Right hindlimb (tissue), 1 donor: ENCODE data around the gene SOX4.

Experiments
- DNase-seq: peaks from one replicate; pipeline ENCODE4 v3.0.0-alpha.2; 2018

SOX4 gene

DNA sequence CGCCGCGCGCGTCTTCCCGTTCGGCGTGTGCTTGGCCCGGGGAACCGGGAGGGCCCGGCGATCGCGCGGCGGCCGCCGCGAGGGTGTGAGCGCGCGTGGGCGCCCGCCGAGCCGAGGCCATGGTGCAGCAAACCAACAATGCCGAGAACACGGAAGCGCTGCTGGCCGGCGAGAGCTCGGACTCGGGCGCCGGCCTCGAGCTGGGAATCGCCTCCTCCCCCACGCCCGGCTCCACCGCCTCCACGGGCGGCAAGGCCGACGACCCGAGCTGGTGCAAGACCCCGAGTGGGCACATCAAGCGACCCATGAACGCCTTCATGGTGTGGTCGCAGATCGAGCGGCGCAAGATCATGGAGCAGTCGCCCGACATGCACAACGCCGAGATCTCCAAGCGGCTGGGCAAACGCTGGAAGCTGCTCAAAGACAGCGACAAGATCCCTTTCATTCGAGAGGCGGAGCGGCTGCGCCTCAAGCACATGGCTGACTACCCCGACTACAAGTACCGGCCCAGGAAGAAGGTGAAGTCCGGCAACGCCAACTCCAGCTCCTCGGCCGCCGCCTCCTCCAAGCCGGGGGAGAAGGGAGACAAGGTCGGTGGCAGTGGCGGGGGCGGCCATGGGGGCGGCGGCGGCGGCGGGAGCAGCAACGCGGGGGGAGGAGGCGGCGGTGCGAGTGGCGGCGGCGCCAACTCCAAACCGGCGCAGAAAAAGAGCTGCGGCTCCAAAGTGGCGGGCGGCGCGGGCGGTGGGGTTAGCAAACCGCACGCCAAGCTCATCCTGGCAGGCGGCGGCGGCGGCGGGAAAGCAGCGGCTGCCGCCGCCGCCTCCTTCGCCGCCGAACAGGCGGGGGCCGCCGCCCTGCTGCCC is 1.1 kb downstream of the SOX4 start:
- DNase-seq = peak; percentile 78

- DNase-seq = peak; percentile 49
These were observed 2.0 kb downstream of the SOX4 start for GRCh38 chr6:21595285-21596144.

- DNase-seq = peak; percentile 81
These were observed 2.8 kb downstream of the SOX4 start for GRCh38 chr6:21596145-21596948.

DNA sequence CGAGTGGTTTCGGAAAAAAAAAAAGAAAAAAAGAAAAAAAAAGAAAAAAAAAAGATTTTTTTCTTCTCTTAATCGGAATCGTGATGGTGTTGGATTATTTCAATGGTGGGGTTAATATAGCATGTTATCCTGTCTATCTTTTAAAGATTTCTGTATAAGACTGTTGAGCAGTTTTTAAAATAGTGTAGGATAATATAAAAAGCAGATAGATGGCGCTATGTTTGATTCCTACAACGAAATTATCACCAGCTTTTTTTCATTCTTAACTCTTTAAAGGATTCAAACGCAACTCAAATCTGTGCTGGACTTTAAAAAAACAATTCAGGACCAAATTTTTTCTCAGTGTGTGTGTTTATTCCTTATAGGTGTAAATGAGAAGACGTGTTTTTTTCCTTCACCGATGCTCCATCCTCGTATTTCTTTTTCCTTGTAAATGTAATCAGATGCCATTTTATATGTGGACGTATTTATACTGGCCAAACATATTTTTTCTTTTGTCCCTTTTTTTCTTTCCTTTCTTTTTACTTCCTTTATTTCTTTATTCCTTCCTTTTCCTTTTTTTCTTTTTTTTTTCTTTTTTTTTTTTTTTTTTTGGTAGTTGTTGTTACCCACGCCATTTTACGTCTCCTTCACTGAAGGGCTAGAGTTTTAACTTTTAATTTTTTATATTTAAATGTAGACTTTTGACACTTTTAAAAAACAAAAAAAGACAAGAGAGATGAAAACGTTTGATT is 3.6 kb downstream of the SOX4 start:
- DNase-seq = no peak

DNA sequence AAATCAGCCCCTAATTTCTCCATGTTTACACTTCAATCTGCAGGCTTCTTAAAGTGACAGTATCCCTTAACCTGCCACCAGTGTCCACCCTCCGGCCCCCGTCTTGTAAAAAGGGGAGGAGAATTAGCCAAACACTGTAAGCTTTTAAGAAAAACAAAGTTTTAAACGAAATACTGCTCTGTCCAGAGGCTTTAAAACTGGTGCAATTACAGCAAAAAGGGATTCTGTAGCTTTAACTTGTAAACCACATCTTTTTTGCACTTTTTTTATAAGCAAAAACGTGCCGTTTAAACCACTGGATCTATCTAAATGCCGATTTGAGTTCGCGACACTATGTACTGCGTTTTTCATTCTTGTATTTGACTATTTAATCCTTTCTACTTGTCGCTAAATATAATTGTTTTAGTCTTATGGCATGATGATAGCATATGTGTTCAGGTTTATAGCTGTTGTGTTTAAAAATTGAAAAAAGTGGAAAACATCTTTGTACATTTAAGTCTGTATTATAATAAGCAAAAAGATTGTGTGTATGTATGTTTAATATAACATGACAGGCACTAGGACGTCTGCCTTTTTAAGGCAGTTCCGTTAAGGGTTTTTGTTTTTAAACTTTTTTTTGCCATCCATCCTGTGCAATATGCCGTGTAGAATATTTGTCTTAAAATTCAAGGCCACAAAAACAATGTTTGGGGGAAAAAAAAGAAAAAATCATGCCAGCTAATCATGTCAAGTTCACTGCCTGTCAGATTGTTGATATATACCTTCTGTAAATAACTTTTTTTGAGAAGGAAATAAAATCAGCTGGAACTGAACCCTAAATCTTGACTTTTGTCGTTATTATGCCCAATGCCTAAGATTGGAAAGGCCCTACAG is 4.5 kb downstream of the SOX4 start:
- DNase-seq = no peak

- DNase-seq = no peak
These were observed 5.1 kb downstream of the SOX4 start for GRCh38 chr6:21598674-21599023.

GRCh38 chr6:21599051-21599696 is 5.6 kb downstream of the SOX4 start:
- no peak for DNase-seq

DNA sequence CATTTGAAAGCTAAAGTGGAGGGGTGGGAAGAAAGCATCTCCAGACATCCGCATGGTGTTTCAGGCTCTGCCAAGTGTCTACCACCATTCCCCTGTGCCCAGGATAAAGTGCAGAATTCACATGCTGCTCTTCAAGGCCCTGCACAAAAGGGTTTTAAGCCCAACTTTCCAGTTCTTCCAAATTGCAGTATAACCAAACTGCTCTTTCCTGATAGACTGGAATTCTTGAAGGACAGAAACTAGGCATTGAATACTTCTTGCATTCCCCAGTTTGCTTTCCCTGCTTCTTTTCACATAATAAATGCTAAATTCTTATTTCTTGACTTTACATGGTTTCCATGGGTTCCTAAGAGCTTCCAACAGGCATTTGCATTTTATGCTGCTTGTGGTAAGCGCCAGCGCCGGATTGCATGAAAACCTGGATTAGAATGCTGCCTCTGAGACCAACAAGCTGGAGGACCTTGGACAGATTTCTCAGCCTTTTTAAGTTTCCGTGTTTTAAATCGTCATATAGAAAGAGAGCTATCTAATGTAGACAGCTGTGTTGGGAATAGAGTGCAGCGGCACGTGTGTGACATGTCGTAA is 7.9 kb downstream of the SOX4 start:
- DNase-seq = no peak

- DNase-seq = no peak
These were observed 8.4 kb downstream of the SOX4 start for GRCh38 chr6:21601932-21602390.

GRCh38 chr6:21603082-21603952 is 9.8 kb downstream of the SOX4 start:
- DNase-seq = no peak

- DNase-seq = no peak
These were observed 10.5 kb downstream of the SOX4 start for GRCh38 chr6:21604081-21604480.

GRCh38 chr6:21605166-21605565 is 11.6 kb downstream of the SOX4 start:
- no peak for DNase-seq

- no peak for DNase-seq
These were observed 15.1 kb downstream of the SOX4 start for GRCh38 chr6:21608601-21609000.

DNA sequence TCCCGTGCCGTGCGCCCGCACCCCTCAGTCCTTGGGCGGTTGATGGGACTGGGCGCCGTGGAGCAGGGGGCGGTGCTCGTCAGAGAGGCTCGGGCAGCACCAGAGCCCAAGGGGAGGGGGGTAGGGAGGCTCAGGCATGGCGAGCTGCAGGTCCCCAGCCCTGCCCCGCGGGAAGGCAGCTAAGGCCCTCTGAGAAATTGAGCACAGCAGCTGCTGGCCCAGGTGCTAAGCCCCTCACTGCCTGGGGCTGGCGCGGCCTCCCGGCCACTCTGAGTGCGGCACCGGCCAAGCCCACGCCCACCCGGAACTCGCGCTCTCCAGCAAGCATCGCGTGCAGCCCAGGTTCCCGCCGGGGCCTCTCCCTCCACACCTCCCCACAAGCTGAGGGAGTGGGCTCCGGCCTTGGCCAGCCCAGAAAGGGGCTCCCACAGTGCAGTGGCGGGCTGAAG is 16.4 kb downstream of the SOX4 start:
- DNase-seq = no peak

DNA sequence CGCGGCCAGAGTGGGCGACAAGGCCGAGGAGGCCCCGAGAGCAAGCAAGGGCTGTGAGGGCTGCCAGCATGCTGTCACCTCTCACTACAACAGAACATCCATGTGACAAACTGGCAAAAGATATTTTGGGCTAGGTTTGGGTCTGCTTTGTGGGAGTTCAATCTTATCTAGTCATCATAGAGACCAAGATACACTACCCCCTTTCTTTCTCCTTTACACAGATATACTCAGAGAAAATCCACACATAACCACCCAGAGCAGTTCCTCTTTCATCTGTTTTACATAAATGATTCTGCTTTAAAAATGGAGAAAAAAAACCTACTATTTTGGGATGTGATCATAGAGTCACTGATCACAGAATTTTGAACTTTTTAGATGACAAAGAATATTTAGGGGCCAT is 16.8 kb downstream of the SOX4 start:
- DNase-seq = no peak

GRCh38 chr6:21611485-21611884 is 17.9 kb downstream of the SOX4 start:
- DNase-seq = no peak

- no peak for DNase-seq
These were observed 18.7 kb downstream of the SOX4 start for GRCh38 chr6:21612067-21612745.

DNA sequence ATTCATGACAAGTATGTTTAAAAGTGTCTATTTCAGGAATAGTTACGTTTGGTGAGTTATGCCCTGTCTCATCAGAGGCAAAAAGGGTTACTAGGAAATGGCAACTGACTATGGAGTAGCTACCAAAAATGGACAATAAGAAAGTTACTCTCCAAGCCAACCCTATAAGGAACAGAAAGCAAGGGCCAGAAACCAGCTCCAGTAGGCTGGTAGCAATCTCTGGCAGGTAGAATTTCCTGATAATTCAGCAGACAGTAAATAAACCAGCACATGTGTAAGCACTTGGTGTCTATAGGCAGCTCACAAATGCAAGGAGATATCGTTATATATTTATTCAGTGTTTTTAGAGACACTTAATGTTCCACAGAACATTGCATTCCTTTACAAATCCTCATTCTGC is 20.3 kb downstream of the SOX4 start:
- no peak for DNase-seq

- DNase-seq = no peak
These were observed 20.7 kb downstream of the SOX4 start for GRCh38 chr6:21614226-21614625.
